T-helper 2 cell (primary cell): Measurements from ENCODE around the gene ADK.
"Not testable (repeated sequence)": the region's sequence is repeated elsewhere in the genome, so short reads cannot be mapped to it uniquely, and the experiment has no call there.

ENCODE experiments used
- DNase-seq, 5 experiments: peaks; one replicate each; pipeline versions ENCODE4 v3.0.0 to v3.0.0-alpha.2; 2012 to 2022

ADK gene

DNA sequence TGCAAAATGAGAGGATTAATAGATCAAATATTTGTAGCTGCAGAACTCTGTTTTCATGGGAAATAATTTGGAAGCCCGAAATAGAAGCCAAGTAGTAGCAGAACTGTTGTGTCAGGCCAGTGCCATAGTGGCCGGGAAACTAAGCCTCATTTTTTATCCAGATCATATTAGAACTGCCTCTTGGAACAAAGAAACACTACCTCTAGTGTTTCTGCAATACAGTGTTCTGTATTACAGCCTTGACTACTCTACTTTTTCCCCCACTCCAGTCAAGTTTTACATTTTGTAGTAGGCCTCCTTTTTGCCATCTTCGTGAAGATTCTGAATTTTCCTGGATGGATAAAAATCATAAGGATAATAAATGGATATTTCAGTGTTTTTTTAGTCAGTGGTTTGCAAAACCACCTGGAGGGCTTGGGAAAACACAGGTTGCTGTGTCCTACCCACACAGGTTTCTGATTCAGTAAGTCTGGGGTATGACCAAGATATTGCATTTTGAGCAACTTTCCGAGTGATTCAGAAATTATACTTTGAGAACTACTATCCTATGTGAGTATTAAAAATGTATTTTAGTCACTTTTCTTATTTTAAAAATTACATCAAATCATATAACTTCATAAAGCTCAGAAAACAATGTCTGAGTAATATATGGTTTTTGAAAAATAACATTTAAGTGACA lies 349.1 kb downstream of the ADK start:
- no peak for DNase-seq

DNA sequence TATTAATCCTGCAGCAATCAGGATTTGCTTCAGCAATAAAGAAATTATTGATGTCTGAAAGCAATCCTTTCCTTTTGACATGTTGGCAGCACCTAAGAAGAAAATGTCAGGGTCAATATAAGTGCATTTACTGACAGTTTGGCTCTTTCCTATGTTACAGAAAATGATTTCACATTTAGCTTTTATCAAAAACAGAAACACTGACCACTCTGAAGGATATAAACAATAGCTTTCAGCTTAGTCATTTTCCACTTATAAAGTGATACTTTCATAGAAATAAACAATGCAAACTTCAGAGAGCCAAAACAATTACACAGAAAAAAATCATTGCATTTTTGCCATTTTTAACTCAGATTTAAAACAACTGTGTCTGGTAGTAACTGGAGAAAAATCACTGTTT lies 349.8 kb downstream of the ADK start:
- DNase-seq, result no peak

DNA sequence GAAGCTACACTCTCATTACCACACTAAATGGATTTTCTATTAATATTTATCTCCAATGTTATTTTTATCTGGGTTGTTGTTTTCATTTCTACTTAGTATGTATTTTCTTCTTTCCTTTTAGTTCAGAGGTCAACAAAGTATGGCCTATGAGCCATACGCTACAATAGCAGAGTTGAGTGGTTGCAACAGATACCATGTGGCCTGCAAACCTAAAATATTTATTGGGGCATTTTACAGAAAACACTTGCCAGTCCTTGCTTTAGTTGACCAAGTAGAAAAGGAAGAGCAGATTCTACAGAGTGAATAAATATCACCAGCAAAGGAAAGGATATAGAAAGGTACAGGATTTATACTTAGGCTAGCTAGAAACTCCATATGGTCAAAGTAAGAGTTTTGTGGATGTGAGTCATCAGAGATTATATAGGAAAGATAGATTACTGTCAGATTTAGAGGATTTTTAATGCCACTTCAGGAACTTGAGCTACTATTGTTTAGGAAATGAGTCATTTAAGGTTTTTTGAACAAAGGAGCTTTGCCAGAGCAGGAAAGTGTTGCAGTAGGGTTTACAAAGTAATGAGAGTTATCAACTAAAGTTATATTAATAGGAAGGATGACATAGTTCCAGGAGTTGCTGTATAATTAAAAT lies 352.1 kb downstream of the ADK start:
- DNase-seq, result peak in 1 of 5 experiments; percentile 9

DNA sequence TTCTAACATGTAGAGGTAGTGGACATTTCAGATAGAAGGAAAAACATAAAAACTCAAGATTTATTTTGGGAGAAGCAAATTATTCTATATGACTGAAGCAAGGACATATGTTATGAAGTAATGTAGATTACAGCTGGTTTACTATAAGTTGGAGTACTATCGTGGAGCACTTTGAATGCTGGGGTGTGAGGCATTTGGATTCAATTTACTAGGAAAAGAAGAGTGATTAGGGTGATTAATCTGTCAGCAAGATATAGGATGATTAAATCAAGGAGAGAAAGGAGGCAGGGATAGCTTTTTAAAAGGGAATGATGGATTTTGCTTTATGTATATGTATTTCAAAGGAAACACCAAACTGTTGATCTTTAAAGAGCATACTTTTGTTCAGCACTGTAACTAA lies 356.9 kb downstream of the ADK start:
- DNase-seq, result no peak

DNA sequence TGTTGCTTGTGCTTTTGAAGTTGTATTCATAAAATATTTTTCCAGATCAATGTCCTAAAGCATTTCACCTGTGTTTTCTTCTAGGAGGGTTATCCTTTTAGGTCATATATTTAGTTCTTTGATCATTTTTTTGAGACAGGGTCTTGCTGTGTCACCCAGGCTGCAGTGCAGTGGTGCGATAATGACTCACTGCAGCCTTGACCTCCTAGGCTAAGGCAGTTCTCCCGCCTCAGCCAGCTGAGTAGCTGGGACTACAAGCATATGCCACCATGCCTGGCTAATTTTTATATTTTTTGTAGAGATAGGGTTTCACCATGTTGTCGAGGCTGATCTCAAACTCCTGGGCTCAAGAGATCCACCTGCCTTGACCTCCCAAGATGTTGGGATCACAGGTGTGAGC lies 359.6 kb downstream of the ADK start:
- DNase-seq, result no peak

DNA sequence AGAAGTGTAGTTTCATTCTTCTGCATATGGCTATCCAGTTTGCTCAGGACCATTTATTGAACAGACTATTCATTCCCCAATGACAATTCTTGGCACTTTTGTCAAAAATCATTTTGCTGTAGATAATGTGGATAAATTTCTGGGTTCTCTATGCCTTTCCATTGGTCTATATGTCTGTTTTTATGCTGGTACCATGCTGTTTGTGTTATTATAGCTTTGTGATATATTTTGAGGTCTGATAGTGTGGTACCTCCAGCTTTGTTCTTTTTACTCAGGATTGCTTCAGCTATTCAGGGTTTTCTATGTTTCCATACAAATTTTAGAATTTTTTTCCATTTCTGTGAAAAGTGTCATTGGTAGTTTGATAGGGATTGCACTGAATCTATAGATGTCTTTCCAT lies 360.0 kb downstream of the ADK start:
- no peak for DNase-seq

DNA sequence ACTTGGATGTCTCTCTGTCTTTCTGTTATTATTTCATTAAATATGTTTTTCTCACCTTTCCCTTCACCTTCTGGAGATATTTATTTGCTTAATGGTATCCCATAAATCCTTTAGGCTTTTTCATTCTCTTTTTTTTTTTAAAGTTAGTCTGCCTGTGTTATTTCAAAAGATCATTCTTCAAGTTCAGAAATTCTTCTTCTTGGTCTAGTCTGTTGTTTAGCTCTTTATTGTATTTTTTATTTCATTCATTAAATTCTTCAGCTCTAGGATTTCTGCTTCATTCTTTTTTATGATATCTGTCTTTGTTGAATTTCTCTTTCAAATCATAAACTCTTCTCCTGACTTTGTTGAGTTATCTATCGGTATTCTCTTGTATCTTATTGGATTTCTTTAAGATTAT lies 363.3 kb downstream of the ADK start:
- DNase-seq, result no peak

DNA sequence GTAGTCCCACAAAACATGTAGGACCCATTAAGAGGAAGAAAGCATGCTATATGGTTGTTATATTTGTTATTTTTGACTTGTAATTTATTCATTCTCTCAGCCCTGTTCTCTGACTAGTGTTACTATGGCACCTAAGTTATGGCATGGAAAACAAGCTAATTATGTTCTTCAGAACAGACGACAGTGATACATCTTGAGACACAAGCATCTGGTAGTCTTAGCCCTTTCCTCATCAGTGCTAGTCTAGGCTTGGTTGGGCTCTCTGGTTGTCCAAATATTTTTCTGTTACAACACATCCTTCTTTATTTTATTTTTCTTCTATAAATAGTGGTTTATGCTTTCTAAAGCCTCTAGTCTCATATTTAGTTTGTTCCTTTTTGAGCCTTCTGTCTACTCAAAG lies 367.0 kb downstream of the ADK start:
- DNase-seq, result no peak

DNA sequence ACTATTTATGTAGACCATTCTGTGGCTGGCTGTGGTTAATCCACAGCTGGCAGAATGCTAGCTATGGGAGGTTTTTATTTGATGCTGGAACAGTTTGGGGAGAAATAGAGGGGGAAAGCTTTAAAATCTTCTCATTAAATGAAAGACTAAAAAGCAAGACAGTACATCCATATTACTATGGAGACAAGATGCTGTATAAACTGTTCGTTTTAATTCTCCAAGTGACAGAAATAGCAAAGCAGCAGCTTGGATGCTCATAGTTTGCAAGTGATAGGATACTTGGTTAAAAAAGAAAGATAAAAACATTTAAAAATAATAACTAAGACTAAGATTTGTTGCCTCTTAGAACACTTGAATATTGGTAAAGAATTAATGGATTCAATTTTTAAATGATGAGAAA lies 370.5 kb downstream of the ADK start:
- DNase-seq, result no peak

DNA sequence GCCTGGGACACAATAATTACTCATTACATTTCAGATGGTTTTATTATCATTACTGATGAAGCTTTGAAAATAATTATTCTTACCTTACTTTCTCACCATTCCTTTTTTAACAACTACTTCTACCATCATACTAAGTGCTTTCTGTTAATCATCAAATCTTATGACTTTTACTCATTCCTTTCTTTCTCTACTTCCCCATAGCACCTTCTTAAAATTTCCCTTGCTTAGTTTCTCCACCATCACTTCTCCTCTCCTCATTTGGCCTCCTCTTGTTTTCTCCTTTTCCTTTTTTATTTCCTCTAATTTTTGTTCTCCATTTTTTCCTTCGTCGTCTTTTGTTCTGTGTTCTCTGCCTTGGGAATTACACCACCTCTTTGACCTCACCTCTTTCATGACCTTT lies 372.2 kb downstream of the ADK start:
- DNase-seq, result no peak

DNA sequence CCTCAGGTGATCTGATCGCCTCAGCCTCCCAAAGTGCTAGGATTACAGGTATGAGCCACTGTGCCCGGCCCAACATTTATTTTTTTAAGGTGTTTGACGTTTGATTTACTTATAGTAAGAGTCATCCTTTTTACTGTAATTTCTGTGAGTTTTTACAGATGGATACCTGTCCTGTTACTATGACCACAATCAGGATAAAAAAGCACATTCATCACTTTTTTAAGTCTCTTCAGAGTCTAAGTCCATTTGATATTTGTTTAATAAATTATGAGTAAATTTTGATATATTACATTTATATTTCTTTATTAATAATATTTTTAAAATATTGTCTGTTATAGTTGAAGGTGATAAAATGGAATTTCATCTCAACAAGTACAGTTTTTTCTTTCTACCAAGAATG lies 374.9 kb downstream of the ADK start:
- no peak for DNase-seq

DNA sequence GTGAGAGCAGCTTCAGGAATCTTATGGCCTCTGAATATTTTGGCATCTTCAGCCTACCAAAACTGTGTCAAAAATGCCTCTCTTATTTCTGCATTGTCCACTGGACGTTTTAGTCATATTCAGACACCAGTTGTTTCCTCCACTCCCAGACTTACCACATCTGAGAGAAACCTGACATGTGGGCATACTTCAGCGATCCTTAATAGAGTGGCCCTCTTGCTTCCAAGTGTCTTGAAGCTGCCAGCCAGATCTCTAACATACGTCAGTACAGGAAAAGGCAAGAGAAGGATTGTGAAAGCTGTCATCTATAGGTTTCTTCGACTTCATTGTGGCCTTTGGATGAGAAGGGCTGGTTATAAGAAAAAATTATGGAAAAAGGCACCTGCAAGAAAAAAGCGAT lies 376.6 kb downstream of the ADK start:
- DNase-seq, result not testable (repeated sequence)

DNA sequence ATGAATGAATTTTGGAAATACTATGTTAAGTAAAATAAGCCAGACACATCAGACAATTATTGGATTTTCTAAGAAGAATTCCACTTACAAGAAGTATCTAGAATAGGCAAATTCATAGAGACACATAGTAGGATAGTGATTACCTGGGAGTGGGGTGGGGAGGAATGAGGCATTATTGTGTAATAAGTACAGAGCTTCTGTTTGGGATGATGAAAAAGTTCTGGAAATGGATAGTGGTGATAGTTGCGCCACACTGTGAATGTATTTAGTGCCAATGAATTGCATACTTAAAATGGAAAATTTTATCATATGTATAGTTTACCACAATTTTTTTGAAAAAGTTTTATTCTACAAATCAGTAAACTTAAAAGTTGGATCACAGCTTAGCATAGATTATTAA lies 378.2 kb downstream of the ADK start:
- DNase-seq, result no peak

DNA sequence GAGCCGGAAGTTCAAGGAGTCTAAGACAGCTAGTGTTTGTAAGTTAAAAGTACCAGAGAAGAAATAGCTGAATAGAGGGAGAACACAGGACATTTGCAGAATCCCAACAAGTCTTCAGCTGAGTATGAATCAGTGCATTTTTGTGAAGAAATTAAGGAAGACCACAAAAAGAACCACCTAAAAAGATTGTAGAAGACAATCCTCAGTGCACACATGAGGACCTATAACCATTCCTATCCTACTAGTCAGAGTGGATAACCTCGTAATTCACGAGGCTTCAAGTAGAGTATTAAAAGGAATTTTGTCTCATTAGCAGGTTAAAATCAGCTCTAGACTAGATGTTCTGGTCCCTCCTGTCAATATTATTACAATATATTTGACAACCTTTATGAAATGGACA lies 380.0 kb downstream of the ADK start:
- no peak for DNase-seq

DNA sequence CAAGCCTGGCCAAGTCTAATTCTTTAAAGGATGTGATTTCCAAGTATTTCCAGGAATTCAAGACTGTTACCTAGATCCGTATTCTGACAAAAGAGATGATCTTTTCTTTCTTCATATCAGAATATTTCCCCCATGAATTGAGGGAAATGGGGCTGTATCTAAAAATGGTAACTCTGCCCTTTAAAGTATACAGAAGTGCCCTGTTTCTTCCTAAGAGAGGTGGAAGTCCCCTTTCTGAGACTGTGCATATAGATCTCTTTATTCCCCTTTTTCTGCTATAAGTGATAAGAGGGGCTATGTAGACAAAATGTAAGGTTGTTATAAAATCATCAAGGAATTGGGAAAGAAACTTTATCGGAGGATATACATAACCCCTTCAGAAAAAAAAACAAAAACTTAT lies 388.3 kb downstream of the ADK start:
- DNase-seq, result no peak

DNA sequence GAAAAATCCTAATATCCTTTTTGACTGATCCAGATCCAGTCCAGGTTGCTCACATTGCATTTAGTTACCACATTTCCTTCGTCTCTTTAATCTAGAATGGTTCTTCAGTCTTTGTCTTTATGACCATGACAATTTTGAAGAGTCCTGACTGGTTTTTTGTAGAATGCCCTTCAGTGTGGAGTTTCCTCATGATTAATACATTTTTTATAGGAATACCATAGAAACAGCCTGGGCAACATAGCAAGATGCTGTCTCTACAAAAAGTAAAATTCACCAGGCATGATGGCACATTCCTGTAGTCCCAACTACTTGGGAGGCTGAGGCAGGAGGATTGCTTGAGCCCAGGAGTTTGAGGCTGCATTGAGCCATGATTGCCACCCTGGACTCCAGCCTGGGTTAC lies 390.4 kb downstream of the ADK start:
- no peak for DNase-seq

DNA sequence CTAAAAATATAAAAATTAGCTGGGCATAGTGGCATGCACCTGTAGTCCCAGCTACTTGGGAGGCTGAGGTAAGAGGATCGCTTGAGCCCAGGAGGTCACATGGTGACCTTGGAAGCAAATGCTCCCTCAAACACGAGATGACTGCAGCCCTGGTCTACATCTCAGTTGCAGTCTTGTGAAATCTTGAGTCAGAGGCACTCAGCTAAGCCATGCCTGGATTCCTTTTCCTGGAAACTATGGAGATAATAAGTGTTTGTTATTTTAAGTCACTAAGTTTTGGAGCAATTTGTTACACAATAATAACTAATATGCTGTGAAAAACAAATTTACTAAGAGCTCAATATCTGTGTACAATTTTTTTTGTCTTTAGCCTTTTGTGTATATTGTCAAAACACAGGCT lies 391.1 kb downstream of the ADK start:
- DNase-seq, result no peak

DNA sequence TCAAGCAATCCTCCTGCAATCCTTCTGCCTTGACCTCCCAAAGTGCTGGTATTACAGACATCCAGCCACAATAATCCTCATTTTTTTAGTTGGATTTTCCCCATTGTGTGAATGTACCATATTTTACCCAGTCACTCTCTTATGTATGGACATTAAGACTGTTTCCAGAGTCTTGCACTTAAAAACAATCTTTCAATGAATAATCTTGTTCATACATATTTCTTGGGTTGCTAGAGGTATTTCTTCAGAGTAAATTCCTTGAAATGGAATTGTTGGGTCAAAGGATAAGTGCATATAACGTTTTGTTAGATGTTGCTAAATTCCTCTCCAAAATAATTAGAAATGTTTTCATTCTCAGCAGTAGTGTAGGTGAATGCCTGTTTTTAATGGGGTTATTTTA lies 392.3 kb downstream of the ADK start:
- no peak for DNase-seq

DNA sequence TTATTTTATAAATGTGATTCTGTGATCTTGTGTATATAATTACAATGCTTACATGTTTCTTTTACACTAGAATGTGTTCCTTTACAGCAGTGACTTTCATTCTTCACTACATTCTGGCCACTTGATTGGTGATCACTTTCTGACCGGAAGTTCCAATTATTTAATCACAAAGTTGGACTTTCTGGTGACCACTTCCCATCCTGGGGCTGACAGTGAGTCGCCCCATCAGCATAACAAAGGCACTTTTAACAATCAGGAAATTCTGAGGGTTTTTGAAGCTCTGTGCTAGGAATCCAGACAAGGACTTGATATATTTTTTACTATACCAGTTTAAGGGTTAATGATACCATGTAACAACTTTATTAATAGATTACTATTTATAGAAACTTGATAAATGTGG lies 393.1 kb downstream of the ADK start:
- DNase-seq, result no peak

DNA sequence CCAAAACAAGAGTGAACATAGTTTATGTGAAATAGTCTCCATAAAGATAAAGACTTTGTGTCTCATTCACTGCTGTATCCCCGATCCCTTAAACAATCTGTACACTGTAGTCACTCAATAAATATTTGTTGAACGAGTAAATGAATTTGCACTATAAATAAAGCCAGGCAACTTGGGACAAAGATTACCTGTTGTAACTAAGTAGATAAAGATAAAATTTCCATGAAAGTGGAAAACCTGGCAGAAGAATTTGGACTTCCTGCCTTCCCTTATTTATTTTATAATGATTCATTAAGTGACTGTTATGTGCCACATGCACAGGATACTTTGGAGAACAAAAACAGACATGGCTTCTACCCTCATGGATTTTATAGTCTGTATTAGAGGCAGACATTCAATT lies 397.7 kb downstream of the ADK start:
- DNase-seq, result no peak

DNA sequence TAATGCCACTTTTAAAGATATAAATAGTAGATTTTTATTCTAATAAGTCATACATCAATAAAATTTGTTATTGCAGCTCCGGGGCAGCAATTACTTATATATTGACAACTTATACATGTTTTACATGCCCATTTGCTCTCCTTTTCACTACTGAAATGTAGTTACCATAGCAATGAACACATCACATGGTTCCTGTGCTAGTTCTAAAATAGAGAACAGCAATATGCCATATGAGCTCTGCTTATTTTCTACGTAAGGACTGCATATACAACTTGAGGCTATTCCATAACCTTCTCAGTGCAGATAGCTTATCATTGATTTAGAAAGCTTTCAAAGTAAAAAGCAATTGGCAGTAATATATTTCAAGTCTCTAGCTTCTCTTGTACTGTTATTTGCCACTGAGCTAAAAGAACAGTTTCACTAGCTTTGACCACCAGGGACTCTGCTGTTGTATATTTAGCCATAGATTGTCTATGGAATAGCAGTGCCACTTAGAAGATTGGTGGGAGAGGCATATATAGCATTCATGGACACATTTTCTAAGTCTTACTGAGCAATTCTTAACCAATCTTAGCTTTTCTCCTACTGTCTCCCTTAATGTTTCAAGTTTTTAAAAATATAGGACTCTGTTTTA lies 405.2 kb downstream of the ADK start:
- DNase-seq, result no peak

DNA sequence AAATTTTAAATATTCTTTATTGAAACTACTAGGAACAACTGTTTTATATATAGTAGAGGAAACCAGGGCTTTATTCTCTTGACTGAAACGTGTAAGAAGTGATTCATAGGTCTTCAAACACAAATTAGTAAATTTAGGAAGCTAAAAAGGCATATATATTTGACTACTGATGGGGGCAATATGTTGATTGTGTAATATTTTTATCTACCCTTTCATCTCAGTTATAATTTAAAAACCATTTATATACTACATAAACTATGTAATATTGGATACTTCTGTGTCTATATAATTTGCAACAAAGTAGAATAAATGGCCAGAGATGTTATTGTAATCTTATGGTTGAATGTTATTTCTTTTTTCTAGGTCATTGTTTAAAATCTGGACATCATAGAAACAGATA lies 406.1 kb downstream of the ADK start:
- DNase-seq, result no peak

DNA sequence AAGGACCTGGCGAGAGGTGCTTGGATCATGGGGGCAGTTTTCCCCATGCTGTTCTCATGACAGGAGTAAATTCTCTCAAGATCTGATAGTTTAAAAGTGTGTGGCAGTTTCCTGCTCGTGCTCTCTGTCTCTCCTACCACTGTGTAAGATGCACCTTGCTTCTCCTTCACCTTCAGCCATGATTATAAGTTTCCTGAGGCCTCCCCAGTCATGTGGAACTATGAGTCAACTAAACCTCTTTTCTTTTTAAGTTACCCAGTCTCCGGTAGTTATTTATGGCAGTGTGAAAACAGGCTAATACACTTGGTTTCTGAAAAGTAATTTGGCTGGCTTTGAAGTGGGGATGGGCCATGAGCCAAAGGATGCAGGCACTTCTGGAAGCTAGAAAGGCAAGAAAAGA lies 407.4 kb downstream of the ADK start:
- DNase-seq, result no peak

DNA sequence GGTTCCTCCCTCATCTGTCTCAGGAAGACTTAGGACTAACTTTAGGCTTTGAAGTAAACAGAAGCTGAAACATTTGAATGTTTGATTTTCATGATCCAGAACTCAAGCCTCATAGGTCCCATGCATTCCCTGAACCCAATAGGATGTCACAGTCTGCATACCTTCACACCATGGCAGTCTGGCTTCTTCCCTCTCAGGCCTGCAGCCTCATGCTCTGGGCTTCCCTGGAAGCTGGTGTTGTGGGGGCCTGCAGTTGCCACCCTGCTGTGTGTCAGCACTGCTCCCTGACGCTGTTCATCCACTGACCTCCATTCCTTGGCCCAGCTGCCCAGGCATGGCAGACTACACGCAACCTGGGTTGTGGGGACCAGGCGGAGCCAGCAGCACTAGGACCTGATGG lies 407.9 kb downstream of the ADK start:
- DNase-seq, result no peak

DNA sequence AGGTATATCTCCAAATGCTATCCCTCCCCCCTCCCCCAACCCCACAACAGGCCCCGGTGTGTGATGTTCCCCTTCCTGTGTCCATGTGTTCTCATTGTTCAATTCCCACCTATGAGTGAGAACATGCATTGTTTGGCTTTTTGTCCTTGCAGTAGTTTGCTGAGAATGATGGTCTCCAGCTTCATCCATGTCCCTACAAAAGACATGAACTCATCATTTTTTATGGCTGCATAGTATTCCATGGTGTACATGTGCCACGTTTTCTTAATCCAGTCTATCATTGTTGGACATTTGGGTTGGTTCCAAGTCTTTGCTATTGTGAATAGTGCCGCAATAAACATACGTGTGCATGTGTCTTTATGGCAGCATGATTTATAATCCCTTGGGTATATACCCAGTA lies 417.9 kb downstream of the ADK start:
- DNase-seq, result not testable (repeated sequence)
